OCI-LY7 (cell line): ENCODE data around the gene HAPLN3. TPM values are rescaled to one million over a fixed set of nuclear protein-coding genes. Genes with fewer than 3 reads are reported as not detected.

Experiments
- BruUV-seq: library from RNA; stranded (reverse); fragments of 400-500 nt; replicated peaks from 2 replicates; lab custom pipeline; 2021; lab: Mats Ljungman, UMichigan
- CTCF ChIA-PET: fragments of 300-600 bp; sonication (Branson Sonifier 250); formaldehyde crosslinking; loops from one replicate; lab custom pipeline; 2022; ENCODE audit warnings: antibody characterized with exemption; ENCODE audit not compliant: unreplicated experiment; lab: Charles Lee
- POLR2A ChIA-PET: fragments of 300-600 bp; sonication (Branson Sonifier 250); formaldehyde crosslinking; loops from one replicate; lab custom pipeline; 2022; ENCODE audit warnings: antibody characterized with exemption; lab: Charles Lee
- DNase-seq: peaks from one replicate; pipeline ENCODE4 v3.0.0-alpha.2; 2015; ENCODE audit warnings: low spot score
- H2AFZ ChIP-seq: fragments of 200-600 bp; sonication (generic), shearing (Covaris generic); 2 replicates; pipeline ENCODE4 v1.6.1; 2014; ENCODE audit warnings: mild to moderate bottlenecking, antibody characterized with exemption, low read length, moderate library complexity
- H3K27ac ChIP-seq: fragments of 200-600 bp; sonication (generic); 2 replicates; pipeline ENCODE4 v1.5.1; 2014; ENCODE audit warnings: mixed run types, low read depth, mild to moderate bottlenecking, moderate library complexity, low read length, inconsistent platforms; ENCODE audit not compliant: poor library complexity, severe bottlenecking
- H3K36me3 ChIP-seq: fragments of 200-600 bp; sonication (generic); 2 replicates; pipeline ENCODE4 v1.6.1; 2014; ENCODE audit warnings: mild to moderate bottlenecking, antibody characterized with exemption, low read length, moderate library complexity, mixed read lengths; ENCODE audit not compliant: insufficient read depth
- H3K4me1 ChIP-seq: fragments of 200-600 bp; sonication (generic); 2 replicates; pipeline ENCODE4 v1.5.1; 2014; ENCODE audit warnings: mild to moderate bottlenecking, low read length; ENCODE audit not compliant: insufficient read depth, poor library complexity, severe bottlenecking
- H3K4me2 ChIP-seq: fragments of 200-600 bp; sonication (generic); 2 replicates; pipeline ENCODE4 v1.6.1; 2014; ENCODE audit warnings: mild to moderate bottlenecking, low read length
- H3K4me3 ChIP-seq: fragments of 200-600 bp; sonication (generic); 2 replicates; pipeline ENCODE4 v1.5.1; 2014; ENCODE audit warnings: mild to moderate bottlenecking, low read depth, low read length; ENCODE audit not compliant: poor library complexity, severe bottlenecking
- H3K79me2 ChIP-seq: fragments of 200-600 bp; sonication (generic); 2 replicates; pipeline ENCODE4 v1.6.1; 2016; ENCODE audit warnings: low read depth, mild to moderate bottlenecking, low read length, moderate library complexity, mixed read lengths; ENCODE audit not compliant: insufficient read depth
- H3K9me2 ChIP-seq: fragments of 200-600 bp; sonication (generic); 2 replicates; pipeline ENCODE4 v1.6.1; 2016; ENCODE audit warnings: mild to moderate bottlenecking, low read length, mixed read lengths; ENCODE audit not compliant: insufficient read depth
- H3K9me3 ChIP-seq: fragments of 200-600 bp; sonication (generic); 2 replicates; pipeline ENCODE4 v1.6.1; 2014; ENCODE audit warnings: mild to moderate bottlenecking, mixed run types, low read length, mixed read lengths
- H4K20me1 ChIP-seq: fragments of 200-600 bp; sonication (generic); 2 replicates; pipeline ENCODE4 v1.6.1; 2014; ENCODE audit warnings: mild to moderate bottlenecking, antibody characterized with exemption, low read length, moderate library complexity, mixed read lengths; ENCODE audit not compliant: insufficient read depth
- EZH2phosphoT487 ChIP-seq: fragments of 200-600 bp; sonication (generic); IDR thresholded peaks from 2 replicates; pipeline ENCODE4 v1.6.1; 2018; ENCODE audit warnings: low read depth, borderline replicate concordance, mild to moderate bottlenecking, mixed run types, antibody characterized with exemption, low read length, moderate library complexity, mixed read lengths
- intact Hi-C: fragments of 100-400 bp; cut with micrococcal nuclease; formaldehyde crosslinking; loops from one replicate; pipeline ENCODE4 v1.10.0; 2022; ENCODE audit not compliant: unreplicated experiment
- total RNA-seq, 2 experiments: library from RNA; depleted of rRNA in 1 of 2; stranded (reverse); fragments of >200 nt in 1 of 2; shearing (Covaris generic) in 1 of 2; gene quantifications; 2 replicates each; pipeline ENCODE4 v1.2.3, GENCODE V29; 2014 to 2022
- TF ChIP-seq, protein P1 (sequence below): fragments of 200-600 bp; sonication (generic); conservative IDR thresholded peaks from 2 replicates; pipeline ENCODE4 v1.5.1; 2014; ENCODE audit warnings: mild to moderate bottlenecking, antibody characterized with exemption, low read length, moderate library complexity, mixed read lengths

Gene HAPLN3
- total RNA-seq, 2 experiments from 2014 or later = 0.93 to 0.98 TPM

DNA sequence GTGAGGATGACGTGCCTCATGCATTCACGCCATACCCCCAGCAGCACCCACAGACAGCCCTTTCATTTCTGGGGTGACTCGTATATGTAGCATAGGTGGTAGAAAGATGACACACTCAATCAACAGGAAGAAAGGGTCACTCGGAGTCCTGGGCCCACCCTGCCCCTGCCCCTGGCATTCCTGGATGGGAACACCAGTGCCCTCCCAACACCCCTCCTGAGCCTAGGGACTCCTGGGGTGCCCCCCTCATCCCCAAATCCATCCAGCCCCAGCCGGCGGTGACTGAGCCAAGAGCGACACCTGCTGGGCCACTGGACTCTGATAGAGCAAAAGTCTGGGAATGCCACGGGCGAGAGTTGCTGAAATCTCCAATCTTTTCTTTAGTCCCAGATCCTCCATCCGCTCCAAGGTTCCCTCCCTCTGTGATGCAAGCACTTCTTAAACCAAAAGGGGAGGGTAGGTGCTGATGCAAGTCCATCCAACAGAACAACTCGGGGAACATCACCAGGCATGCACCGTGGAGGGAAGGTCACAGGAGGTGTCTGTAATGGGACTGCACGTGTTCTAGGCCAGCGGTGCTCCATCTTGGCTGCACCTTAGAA is 61.0 kb downstream of the HAPLN3 start:
- Histone ChIP-seq H3K9me2 (no peaks in the 10 kb centered on the region), H3K4me3 (no peak overlapping the region), H3K4me1 (no peaks in the 10 kb centered on the region), H3K27ac (no peak overlapping the region), H4K20me1 (no peaks in the 10 kb centered on the region), H2AFZ (no peak overlapping the region), H3K4me2 (no peak overlapping the region), H3K79me2 (no peaks in the 10 kb centered on the region), H3K9me3 (no peaks in the 10 kb centered on the region), H3K36me3 (no peaks in the 10 kb centered on the region)
- TF ChIP-seq EZH2phosphoT487 = no peak
- TF ChIP-seq, protein P1, sequence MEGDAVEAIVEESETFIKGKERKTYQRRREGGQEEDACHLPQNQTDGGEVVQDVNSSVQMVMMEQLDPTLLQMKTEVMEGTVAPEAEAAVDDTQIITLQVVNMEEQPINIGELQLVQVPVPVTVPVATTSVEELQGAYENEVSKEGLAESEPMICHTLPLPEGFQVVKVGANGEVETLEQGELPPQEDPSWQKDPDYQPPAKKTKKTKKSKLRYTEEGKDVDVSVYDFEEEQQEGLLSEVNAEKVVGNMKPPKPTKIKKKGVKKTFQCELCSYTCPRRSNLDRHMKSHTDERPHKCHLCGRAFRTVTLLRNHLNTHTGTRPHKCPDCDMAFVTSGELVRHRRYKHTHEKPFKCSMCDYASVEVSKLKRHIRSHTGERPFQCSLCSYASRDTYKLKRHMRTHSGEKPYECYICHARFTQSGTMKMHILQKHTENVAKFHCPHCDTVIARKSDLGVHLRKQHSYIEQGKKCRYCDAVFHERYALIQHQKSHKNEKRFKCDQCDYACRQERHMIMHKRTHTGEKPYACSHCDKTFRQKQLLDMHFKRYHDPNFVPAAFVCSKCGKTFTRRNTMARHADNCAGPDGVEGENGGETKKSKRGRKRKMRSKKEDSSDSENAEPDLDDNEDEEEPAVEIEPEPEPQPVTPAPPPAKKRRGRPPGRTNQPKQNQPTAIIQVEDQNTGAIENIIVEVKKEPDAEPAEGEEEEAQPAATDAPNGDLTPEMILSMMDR = peak; percentile 77
- CTCF ChIA-PET = interaction anchor here (0.6 kb wide), 1 partner anchor 68 kb away, joined by 3 read pairs; no protein-coding TSS in a partner anchor
- POLR2A ChIA-PET = no interaction called here
- no TSS peak for BruUV-seq
- DNase-seq = peak; percentile 16
- intact Hi-C loops = loop anchor here (1.0 to 5.0 kb wide), 2 partner anchors 212 to 358 kb away; partner anchors contain the start of gene AEN

DNA sequence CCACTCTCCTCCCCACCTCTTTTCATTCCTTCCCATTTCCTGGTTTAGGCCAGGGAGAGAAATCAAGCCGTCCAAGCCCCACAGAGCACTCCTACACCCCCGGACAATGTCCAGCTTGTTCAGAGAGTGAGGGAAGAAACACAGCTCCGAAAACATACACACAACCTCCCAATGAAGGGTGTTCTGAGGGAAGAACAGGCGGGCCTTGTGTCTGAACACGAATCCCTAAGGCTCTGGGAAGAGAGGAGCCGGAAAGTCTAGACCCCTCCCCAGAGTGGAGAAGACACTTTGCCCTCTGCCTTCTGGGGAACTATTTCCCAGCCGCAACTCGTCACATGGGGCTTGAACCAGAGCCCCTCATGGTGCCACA is 61.6 kb downstream of the HAPLN3 start:
- Histone ChIP-seq H3K4me3 (no peak overlapping the region), H3K9me2 (no peaks in the 10 kb centered on the region), H3K9me3 (no peaks in the 10 kb centered on the region), H3K4me1 (no peaks in the 10 kb centered on the region), H4K20me1 (no peaks in the 10 kb centered on the region), H3K4me2 (no peak overlapping the region), H3K79me2 (no peaks in the 10 kb centered on the region), H3K36me3 (no peaks in the 10 kb centered on the region), H2AFZ (no peak overlapping the region), H3K27ac (no peak overlapping the region)
- ChIA-PET CTCF (no interaction called here), POLR2A (interaction anchor here (0.6 kb wide), 2 partner anchors 99 to 305 kb away, joined by 3 read pairs; no protein-coding TSS in a partner anchor)
- intact Hi-C loops = loop anchor here (1.0 to 5.0 kb wide), 2 partner anchors 211 to 357 kb away; partner anchors contain the start of gene AEN
- TF ChIP-seq EZH2phosphoT487 = no peak
- TF ChIP-seq, protein P1 = no peak
- no TSS peak for BruUV-seq
- DNase-seq = no peak
